ENCODE data around the gene NACA2.

The NACA2 gene

GRCh38 chr17:61617330-61617729 is 26.3 kb upstream of the NACA2 start:
- no peaks in the 10 kb centered on the region for H4K20me1 ChIP-seq (ENCODE audit: insufficient read depth, low read length)
- TF ChIP-seq CTCF (IDR thresholded peaks at IDR 0.05; ENCODE audit: low read length) (no peak), EZH2 (IDR thresholded peaks at IDR 0.05; ENCODE audit: borderline replicate concordance, low read length) (no peak)
- H3K27me3 ChIP-seq (ENCODE audit: insufficient read depth, low read length): no peaks in the 10 kb centered on the region
- H3K4me3 ChIP-seq (ENCODE audit: low read depth, low read length, poor library complexity, severe bottlenecking): no peak overlapping the region
- no peak overlapping the region for H3K4me2 ChIP-seq (ENCODE audit: low read length)
- no peaks in the 10 kb centered on the region for H3F3A ChIP-seq (ENCODE audit: insufficient read depth, low read length)
- H2AFZ ChIP-seq (ENCODE audit: low read length): no peak overlapping the region
- H3K36me3 ChIP-seq (ENCODE audit: insufficient read depth, low read length): no peaks in the 10 kb centered on the region; the same call in 1 of the 2 replicates
- no peak overlapping the region for H3K9ac ChIP-seq (ENCODE audit: low read length)
- no peaks in the 10 kb centered on the region for H3K79me2 ChIP-seq (ENCODE audit: insufficient read depth, low read length)
- peaks cover 4% of the 10 kb centered on the region for H3K4me1 ChIP-seq (ENCODE audit: insufficient read depth, low read length, severe bottlenecking)
- H3K9me3 ChIP-seq (ENCODE audit: low read length): peaks cover 18% of the 10 kb centered on the region; the same call in 1 of the 2 replicates
- H3K27ac ChIP-seq (ENCODE audit: low read depth, low read length, poor library complexity, severe bottlenecking): no peak overlapping the region
- H3K9me2 ChIP-seq (ENCODE audit: low read depth, low read length): no peaks in the 10 kb centered on the region

- Histone ChIP-seq H3K9me2 (ENCODE audit: low read depth, low read length) (no peaks in the 10 kb centered on the region), H3K27me3 (ENCODE audit: insufficient read depth, low read length) (no peaks in the 10 kb centered on the region), H3K4me2 (ENCODE audit: low read length) (no peak overlapping the region), H4K20me1 (ENCODE audit: insufficient read depth, low read length) (no peaks in the 10 kb centered on the region), H3K9ac (ENCODE audit: low read length) (no peak overlapping the region), H3K9me3 (ENCODE audit: low read length) (peaks cover 18% of the 10 kb centered on the region; the same call in 1 of the 2 replicates), H3F3A (ENCODE audit: insufficient read depth, low read length) (no peaks in the 10 kb centered on the region), H3K36me3 (ENCODE audit: insufficient read depth, low read length) (no peaks in the 10 kb centered on the region; the same call in 1 of the 2 replicates), H2AFZ (ENCODE audit: low read length) (no peak overlapping the region), H3K4me3 (ENCODE audit: low read depth, low read length, poor library complexity, severe bottlenecking) (no peak overlapping the region), H3K4me1 (ENCODE audit: insufficient read depth, low read length, severe bottlenecking) (peaks cover 4% of the 10 kb centered on the region), H3K79me2 (ENCODE audit: insufficient read depth, low read length) (no peaks in the 10 kb centered on the region), H3K27ac (ENCODE audit: low read depth, low read length, poor library complexity, severe bottlenecking) (no peak overlapping the region)
- TF ChIP-seq EZH2 (IDR thresholded peaks at IDR 0.05; ENCODE audit: borderline replicate concordance, low read length) (no peak), CTCF (IDR thresholded peaks at IDR 0.05; ENCODE audit: low read length) (no peak)
Measured at GRCh38 chr17:61616783-61617182, 25.8 kb upstream of the NACA2 start.

- Histone ChIP-seq H3K4me2 (ENCODE audit: low read length) (no peak overlapping the region), H3K27me3 (ENCODE audit: insufficient read depth, low read length) (no peaks in the 10 kb centered on the region), H3K4me1 (ENCODE audit: insufficient read depth, low read length, severe bottlenecking) (peaks cover 4% of the 10 kb centered on the region), H3K9ac (ENCODE audit: low read length) (no peak overlapping the region), H3K9me3 (ENCODE audit: low read length) (peaks cover 9% of the 10 kb centered on the region; the same call in 1 of the 2 replicates), H2AFZ (ENCODE audit: low read length) (no peak overlapping the region), H3F3A (ENCODE audit: insufficient read depth, low read length) (no peaks in the 10 kb centered on the region), H3K36me3 (ENCODE audit: insufficient read depth, low read length) (no peaks in the 10 kb centered on the region; the same call in 1 of the 2 replicates), H3K27ac (ENCODE audit: low read depth, low read length, poor library complexity, severe bottlenecking) (no peak overlapping the region), H3K79me2 (ENCODE audit: insufficient read depth, low read length) (no peaks in the 10 kb centered on the region), H3K4me3 (ENCODE audit: low read depth, low read length, poor library complexity, severe bottlenecking) (no peak overlapping the region), H3K9me2 (ENCODE audit: low read depth, low read length) (no peaks in the 10 kb centered on the region), H4K20me1 (ENCODE audit: insufficient read depth, low read length) (no peaks in the 10 kb centered on the region)
- no peak for TF ChIP-seq EZH2 (IDR thresholded peaks at IDR 0.05; ENCODE audit: borderline replicate concordance, low read length)
- no peak for TF ChIP-seq CTCF (IDR thresholded peaks at IDR 0.05; ENCODE audit: low read length)
Measured at GRCh38 chr17:61614219-61614618, 23.2 kb upstream of the NACA2 start.

Measured in OCI-LY1 (cell line).